Testis (tissue), 2 donors: ENCODE data around the gene DAPK3.

Experiments used
- POLR2A ChIP-seq: fragments of 450-650 bp; IDR thresholded peaks from one replicate; pipeline ENCODE4 v1.6.1; 2017; ENCODE audit warnings: antibody characterized with exemption, mild to moderate bottlenecking, moderate library complexity
- TF ChIP-seq, protein P1 (sequence below), 3 experiments: fragments of 450-650 bp in 2 of 3; fragments of 200-600 bp in 1 of 3; sonication (generic) in 1 of 3; IDR thresholded peaks; one replicate each; pipeline ENCODE4 v1.5.1; 2016 to 2019; ENCODE audit warnings: antibody characterized with exemption in 3 of 3, mild to moderate bottlenecking in 2 of 3, moderate library complexity in 1 of 3

- TF ChIP-seq, protein P1, sequence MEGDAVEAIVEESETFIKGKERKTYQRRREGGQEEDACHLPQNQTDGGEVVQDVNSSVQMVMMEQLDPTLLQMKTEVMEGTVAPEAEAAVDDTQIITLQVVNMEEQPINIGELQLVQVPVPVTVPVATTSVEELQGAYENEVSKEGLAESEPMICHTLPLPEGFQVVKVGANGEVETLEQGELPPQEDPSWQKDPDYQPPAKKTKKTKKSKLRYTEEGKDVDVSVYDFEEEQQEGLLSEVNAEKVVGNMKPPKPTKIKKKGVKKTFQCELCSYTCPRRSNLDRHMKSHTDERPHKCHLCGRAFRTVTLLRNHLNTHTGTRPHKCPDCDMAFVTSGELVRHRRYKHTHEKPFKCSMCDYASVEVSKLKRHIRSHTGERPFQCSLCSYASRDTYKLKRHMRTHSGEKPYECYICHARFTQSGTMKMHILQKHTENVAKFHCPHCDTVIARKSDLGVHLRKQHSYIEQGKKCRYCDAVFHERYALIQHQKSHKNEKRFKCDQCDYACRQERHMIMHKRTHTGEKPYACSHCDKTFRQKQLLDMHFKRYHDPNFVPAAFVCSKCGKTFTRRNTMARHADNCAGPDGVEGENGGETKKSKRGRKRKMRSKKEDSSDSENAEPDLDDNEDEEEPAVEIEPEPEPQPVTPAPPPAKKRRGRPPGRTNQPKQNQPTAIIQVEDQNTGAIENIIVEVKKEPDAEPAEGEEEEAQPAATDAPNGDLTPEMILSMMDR (IDR thresholded peaks at IDR 0.05), result no peak
- no peak for TF ChIP-seq POLR2A
Measured at GRCh38 chr19:3931041-3931440, 39.9 kb downstream of the DAPK3 start.
